ENCODE data around the gene EHF.

The EHF gene

DNA sequence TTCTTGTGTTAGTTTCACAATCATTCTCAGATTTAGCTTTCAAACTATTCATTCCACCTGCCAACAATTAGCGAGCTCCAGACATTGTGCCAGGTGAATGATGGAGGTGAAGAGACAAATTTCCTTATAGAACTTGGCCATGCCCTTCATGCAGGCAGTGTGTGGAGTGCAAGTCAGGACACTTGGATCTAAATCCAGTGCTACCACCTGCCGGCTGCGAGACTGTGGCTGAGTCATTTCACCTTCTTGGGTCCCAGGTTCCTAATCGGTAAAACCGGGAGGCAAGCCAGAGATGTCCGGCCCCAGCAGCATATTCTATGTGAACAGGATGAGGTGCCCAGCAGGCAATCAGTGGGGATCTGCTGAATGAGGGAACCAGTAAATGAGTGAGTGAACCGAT, 18.6 kb upstream of the EHF start:
- no peak for DNase-seq (ENCODE audit: low read depth)

DNA sequence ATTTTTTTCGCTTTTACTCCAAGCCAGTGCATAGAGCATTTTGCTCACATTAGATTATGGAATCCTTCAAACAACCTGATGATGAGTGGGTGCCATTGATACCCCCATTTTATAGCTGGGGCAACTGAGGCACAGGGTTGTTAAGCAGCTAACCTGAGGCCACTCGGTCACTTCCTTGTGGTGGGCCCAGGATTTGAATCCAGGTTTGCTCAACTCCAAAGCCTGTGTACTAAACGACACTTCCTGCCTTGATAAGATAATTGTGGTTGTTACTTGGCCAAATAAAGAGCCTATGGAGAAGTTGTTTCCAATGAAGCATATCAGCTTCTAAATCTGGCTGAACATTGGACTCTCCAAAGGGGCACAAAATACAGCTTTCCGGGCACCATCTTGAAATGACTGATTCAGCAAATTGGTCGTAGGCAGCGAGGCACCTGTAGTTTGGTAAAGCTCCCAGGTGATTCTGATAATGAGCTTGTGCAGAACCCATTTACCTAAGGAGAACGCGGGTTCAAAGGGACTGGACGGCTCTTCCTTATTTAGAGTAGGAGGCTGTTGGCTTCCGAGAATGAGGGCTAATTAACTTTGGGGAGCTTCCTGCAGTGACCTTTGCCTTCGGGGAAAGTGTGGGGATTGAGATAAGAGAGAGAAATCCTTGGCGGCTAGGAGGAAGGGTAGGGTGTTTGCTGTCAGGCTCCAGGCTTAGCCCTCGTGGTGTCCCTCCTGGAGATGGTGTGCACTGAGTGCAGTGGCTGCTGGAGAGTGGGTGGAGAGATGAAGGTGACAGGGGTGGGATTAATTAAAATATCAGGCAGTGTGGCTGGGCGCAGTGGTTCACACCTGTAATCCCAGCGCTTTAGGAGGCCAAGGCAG, 17.5 kb upstream of the EHF start:
- DNase-seq (ENCODE audit: low read depth): no peak

DNA sequence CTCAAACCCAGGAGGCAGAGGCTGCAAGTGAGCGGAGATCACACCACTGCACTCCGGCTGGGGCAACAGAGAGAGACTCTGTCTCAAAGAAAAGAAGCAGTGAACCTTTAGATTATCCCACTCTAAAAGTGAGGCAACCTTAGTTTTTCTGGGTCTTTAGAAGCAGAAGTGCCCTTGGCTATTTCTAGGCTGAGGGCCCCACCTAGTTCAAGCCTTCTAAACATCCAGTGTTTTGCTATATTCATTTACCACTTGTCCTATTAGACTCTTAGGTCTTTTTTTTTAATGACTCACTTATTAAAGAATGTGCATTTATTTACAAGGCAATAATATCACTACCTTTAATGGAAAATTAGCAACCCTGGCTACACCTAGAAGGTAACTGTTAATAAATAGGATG, 16.7 kb upstream of the EHF start:
- no peak for DNase-seq (ENCODE audit: low read depth)

DNA sequence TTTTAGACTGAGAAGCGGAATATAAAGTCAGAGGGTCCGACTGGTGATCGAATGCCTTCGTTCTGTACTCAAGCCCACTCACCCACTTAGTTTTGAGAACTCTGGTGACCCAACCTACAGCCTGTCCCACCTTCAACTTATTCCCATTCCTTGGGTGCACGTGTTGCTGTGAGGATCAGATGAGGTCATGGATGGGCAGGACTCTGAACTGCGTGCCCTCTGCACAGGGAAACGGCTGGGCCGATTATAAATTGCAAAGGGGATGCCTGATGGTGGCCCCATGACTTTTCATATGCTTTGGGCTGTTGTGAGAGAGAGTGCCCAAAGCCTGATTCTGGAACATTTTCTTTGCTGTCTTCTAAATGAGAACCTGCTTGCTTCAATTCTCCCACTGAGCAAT, 16.0 kb upstream of the EHF start:
- no peak for DNase-seq (ENCODE audit: low read depth)

DNA sequence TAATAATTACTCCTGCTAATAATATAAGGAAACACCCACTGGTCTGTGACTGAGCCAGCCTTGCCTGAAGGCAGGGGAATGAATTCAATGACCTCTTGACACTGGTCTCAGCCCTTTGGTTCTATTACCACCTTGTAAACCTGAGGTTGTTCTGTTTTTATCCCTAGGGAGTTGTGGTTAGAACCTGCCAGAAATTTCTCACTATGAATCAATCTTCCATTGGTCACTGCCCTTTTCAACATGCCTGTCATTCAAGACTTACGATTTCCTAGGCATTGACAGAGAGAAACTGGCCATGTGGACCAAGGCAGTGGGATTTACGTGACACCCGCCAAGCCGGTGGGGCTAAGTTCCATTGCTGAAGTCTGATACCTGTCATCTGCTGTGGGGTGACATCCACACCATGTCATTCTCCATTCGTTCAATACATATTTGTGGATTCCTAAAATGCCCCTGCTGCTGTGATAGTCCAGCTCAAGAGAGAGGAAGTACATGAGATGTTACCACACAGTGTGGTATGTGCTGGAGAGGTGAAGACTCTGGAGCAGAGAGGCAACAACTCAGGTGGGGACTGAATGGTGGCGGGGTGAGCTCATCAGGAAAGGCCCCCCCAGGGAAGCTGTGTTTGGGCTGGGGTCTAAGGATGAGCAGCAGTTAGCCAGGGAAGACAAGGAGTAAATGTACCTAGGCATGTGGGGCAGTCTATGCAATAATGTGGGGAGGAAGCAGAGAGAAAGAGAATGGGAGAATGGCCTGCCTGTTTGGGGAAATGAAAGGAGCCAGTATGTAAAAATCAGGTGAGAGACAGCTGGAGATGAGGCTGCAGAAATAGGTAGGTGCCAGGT, 15.2 kb upstream of the EHF start:
- DNase-seq (ENCODE audit: low read depth): no peak

DNA sequence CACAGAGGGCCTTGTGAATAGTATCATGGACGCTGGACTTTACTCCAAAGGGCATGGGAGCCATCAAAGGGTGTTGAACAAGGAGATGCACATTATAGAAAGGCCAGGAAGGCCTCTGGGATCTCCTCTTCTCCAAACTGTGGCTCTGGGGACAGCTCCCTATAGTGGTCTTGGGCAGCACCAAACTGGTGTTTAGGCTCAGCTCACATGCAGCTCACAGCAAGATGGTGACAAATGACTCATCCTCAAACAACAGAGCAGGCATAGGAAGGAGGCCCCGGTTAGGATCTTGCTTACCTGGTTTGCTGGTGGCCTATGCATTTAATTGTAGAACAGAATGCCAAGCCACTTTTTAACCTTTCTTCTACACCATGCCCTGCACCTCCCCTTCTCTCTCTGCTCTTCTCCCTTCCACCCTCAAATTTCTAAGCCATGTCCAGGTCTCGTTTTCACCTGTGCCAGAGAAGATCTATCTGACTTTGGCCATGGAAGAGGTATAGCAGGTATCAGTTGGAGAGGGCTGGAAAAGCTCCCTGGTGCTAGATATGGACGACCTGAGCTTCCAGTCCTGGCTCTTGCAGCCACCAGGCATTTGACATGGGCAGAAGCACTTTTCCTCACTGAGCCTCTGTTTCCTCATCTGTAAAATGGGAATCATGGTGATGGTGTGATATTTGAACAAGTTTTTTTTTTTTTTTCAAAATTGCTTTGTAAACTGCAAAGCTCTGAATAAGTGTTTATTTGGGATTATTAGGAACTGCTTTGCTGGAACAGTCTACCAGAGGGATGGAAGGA, 14.4 kb upstream of the EHF start:
- DNase-seq (ENCODE audit: low read depth): no peak

DNA sequence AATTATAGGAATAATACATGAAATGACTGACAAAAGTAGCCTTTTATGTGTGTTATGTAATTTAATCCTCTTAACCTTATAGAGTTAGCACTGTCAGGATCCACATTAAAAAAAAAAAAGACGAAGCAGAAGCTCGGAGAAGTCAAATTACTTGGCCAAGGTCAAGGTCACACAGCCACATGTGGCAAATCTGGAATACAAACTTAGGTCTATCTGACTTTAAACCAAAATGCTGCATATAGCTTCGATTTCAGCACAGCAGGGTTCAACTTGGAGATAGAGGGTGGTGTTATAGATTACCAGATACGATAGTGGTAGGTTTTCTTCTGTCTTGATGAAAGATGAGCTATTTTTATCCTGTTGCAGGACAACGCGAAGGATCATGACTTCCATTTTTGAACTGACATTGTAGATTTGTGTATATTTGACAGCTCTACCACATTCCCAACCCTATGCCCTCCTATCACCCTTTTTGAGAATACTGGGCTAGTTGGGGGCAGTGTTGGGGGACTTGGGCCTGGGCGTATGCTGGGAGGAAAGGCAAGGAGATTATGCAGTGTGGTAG, 11.6 kb upstream of the EHF start:
- no peak for DNase-seq (ENCODE audit: low read depth)

DNA sequence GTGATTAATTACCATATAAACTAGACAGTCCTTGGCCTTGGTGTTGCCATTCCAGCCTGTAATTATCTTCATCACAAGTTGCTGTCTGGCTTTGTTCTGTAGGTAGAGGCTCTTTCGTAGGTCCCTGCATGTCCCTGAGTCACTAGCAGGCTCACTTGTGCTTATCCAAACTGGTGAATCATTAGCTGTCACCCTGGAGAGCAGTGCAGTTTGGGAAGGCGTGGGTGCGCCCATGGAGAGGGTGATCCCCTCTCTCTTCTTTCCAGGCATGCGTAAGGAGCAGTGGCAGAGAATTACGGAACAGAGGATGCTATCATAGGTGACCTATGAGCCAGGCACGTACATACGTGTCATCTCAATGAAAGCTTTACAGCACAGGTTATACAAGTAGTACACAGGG, 11.0 kb upstream of the EHF start:
- no peak for DNase-seq (ENCODE audit: low read depth)

DNA sequence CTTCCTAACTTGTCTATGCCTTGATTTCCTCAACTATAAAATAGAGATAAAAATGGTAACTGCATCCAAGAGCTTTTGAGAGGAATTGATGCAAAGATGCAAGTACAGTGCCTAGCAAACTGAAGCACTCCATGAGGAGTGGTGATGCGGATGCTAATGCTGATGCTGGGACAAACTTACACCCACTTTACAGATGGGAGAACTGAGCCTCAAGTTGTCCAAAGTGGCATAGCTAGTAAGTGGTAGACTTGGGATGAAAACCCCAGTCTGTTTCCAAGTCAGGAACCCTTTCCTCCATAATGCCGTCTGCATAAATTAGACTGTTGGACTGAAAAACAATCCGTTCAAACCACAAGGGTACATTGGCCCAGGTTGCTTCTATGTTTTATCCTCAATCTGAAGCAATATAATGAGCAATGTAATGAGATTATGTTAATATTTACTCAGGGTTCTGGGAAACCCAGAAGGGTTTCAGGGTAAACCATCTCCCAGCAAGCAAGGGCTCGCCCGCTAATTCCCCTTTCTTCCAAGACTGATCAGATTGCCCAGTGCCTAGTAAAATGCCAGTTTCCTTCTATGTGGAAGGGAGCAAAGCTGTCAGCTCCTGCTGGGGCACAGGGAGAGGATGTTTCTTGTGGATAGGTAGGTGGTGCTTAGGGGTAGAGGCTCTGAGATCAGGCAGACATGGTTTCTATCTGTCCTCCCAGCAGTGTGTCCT, 10.4 kb upstream of the EHF start:
- no peak for DNase-seq (ENCODE audit: low read depth)

DNA sequence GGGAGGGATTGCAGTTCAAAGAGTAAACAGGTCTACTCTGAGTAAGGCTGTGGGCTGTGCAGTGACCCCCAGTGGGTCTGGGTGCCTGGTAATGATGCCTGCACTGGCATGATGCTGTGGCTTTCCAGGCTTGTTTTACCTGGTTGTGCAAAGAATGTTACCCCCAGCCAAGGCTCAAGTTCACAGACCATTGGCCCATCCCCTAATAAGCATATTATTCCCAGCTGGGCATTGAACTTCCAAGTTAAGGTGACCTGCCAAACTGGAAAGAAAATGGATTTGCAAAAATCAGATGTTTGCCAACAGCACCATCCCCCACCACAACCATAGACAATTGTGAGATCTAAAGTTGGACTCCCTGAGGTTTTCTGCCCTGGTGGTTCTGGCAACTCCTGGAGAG, 7.9 kb upstream of the EHF start:
- no peak for DNase-seq (ENCODE audit: low read depth)

DNA sequence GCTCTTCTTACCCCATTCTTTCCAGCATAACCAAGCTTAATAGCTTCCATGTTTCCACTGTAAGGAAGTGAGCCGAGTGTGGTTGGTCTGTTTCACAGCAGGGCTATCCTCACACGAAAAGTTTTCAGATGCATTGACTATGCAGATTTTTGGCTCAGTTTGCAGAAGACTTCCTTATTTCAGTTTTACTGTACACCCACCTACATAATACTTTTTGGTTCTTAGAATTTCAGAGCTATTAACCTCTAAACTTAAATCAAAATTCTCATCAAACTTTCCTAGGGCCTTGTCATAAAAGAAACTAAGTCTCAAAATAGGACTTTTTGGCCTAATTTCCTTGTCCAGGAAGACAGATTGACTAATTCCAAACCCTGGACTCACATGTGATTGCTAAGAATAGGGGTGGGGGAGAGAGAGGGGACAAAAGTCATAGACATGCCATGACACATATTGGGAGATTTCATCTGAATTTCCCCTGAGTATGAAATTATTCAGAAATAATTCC, 7.3 kb upstream of the EHF start:
- no peak for DNase-seq (ENCODE audit: low read depth)

DNA sequence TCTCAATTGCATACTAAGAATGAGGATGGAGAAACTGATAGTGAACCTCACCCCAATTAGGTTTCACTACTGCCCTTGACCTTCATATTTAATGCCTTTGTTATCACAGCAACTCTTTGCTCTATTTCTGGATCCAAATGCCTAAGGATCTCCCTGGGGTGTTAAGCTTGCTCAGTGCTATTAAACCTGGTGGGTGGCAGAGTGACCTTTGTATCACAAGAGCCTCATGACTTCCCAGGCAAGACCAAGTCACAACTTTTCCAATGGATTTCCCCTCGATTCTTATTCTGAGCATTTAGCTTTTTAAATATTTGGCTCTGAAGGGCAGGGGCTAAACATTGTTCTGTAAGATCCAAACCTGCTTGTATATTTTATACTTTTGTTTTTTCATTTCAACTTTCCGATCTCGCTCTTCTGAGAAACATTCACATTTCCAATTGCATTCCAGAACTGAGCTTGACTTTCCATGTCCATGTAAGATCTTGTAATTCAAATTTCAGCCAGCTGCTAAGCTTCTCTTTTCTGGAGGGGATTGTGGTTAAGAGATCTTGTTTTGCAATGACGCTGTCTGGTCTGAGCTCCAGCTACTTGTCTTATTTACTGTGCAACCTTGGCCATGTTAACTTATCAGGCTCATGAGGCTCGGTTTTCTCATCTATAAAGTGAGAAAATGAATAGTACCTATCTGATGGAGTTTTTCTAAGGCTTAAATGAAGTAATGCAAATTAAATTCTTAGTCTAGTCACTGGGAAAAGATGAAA, 6.4 kb upstream of the EHF start:
- DNase-seq (ENCODE audit: low read depth): no peak

DNA sequence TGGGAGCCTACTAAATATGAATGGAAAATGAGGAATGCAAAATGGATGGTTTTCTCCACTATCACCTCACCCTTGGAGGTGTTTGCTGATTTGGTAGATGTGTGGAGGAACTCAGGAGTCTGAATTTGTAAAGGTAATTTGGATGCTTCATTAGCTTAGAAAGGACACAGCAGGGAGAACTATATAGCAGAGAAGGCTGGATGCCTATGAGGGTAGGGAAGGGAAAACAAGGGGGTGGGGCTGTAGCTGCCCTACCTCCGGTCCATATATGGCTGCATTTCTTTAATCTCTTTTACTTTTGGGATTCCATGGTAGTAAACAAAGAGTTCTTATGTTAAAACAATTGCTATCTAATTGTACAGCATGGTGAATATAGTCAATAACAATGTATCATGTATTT, 4.8 kb upstream of the EHF start:
- no peak for DNase-seq (ENCODE audit: low read depth)

DNA sequence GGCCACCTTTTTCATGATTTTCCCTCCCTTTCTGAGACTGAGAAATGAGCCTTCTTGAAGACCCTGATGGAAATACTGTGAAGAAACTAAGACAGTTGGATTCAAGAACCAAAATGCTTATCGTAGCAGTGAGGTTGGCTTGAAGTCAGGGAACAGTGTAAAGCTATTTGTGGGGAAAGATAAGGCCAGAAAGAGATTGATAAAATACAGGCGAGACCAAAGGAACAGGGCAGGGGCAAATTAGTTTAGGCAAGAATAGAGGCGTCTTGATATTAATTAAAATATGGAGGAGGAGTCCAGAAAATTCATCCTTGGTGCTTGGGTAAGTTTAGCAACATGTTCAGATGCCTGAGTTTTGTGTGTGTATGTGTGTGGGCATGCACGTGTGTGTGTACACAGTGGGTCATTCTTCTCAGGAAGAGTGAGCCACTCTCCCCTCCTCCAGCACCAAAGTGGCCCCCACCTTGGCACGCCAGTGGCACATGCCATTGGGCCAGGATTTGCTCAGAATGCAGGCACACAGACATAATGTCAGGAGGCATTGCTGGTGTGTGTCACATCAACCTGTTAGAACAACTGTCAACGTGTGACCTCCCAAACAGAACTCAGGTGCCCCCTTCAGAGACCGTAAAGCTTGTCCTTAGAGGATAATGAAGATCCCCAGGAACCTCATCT, 3.9 kb upstream of the EHF start:
- no peak for DNase-seq (ENCODE audit: low read depth)

DNA sequence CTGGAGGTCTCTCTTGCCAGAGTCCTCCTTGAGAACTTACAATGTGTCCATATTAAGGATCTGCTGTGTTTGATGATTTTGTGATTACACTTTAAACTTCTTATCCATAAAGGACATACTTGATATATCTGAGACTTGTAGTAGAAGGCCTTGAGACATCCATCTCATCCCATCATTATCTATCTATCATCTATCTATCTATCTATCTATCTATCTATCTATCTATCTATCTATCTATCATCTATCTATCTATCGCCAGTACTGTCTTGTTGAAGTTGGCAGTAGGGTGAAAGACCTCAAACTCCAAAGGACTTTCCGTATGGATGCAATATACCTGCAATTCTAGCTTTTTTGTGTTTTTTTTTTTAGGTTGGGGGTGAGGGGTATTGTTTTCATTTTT, 2.5 kb upstream of the EHF start:
- no peak for DNase-seq (ENCODE audit: low read depth)

DNA sequence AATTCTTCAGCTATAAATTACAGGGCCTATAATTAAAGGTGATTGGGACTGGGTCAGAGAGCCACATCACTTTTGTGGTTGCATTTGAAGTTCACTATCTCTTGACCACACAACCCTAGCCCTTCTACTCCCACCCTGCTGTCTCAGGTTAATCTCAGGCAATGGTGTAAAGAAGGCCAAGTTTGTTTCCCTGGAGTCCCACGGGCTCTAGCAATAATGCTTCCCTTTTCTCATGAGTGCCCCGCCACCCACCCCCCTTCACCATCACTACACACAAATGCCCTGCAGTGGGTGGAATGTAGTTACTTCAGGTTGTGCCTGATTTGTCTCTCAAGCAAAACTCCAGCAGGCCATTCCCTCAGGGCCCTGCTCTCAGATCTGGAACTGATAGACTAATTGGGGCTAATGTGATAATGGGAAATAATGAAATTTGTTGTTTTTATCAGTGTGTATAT, 1.8 kb upstream of the EHF start:
- DNase-seq (ENCODE audit: low read depth): no peak

DNA sequence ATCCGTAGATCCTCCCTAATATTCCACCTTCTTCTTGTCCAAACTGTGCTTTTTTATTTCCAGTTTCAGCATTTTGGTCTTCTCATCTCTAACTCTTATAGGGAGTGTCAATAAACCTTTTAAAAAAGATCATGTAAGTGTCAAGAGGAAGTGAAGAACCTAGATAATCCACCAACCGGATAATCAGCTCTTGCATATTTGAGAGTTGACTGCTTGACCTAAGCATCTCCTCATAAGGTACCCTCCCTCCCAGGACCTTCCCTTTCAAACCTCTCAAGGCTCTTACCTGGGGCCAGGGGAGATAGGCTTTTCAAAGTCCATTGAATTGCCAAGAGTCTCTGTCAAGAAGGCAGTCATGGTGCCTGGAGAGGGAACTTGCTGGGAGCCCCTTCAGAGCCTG, 691 bp upstream of the EHF start:
- DNase-seq (ENCODE audit: low read depth): no peak

DNA sequence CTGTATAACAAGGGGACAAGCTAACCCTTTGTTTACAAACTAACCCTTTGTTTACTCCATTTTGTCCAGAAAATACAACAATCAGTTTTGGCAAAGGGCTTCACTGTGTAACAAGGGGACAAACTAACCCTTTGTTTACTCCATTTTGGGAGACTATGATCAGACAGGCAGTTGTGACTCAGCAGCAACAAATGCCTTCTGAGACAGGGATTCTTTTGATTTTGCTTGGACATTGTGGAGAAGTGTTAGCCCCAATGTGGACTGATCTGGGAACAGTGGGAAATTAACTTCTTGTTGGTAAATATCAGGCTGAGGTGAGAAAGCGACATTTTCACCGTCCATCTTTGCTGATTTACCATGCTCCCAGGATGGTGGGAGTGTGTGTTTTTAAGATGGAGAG, 983 bp downstream of the EHF start:
- no peak for DNase-seq (ENCODE audit: low read depth)

DNA sequence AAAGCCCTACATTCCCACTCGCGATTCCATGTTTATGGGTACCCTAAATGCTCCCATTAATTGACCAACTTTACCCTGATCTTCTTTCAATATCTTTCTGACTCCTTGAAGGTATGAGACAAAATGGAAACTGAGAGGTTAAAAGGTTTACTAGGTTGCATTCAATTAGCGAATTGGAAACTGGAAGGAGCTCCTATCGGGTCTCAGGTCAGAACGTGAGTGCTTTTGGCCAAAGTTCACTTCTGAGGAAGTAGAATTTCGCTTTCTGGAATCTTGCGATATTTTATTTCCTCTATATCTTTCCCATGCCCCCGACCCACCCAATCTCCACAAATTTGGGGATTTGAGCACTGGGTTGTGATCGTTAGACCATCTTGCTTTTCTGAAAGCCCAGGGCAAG, 2.6 kb downstream of the EHF start:
- no peak for DNase-seq (ENCODE audit: low read depth)

DNA sequence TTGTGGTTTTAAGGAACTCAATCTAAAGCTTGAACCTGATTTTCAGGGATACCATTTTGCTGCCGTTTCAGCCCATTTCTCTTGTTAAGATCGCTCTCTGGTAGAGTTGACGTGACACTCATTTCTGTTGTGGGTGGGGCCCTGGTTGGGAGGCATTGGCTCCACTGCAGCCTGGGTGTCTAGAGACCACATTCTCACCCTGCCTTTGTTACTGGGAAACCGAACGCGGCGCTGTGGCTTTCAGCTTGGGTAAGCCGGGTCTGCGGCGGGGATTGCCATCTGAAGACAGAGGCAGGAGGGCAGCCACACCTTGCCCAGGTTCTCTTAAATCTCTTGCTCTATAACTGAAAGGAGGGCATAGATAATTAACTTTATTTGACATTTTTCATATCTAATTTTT, 3.2 kb downstream of the EHF start:
- DNase-seq (ENCODE audit: low read depth): no peak

Data from activated T-cell treated with anti-CD3 and anti-CD28 coated beads for 1 hour (primary cell).